Immature natural killer cell (primary cell): ENCODE results near the gene MSH5. TPM values are rescaled to one million over a fixed set of nuclear protein-coding genes. Genes with fewer than 3 reads are reported as not detected.
A peak's percentile ranks its signal among the peaks of the same experiment; 100 is the strongest.
"Not testable (repeated sequence)": the region's sequence is repeated elsewhere in the genome, so short reads cannot be mapped to it uniquely, and the experiment has no call there.

Experiments
- DNase-seq, 3 donors: peaks; one replicate each; pipeline ENCODE4 v3.0.0; 2022; ENCODE audit warnings: mixed read lengths in 1 of 3
- H3K27ac Mint-ChIP-seq, 6 donors: one replicate each; pipeline ENCODE4 v1.8.0; 2020; ENCODE audit warnings: mixed read lengths in 6 of 6, mild to moderate bottlenecking in 5 of 6, inconsistent platforms in 4 of 6, moderate library complexity in 3 of 6
- H3K27me3 Mint-ChIP-seq, 3 donors: one replicate each; pipeline ENCODE4 v1.8.0; 2020 to 2021; ENCODE audit warnings: low read depth in 3 of 3, mild to moderate bottlenecking in 3 of 3, mixed read lengths in 3 of 3, moderate library complexity in 3 of 3, inconsistent platforms in 1 of 3
- H3K36me3 Mint-ChIP-seq, 3 donors: one replicate each; pipeline ENCODE4 v1.8.0; 2020; ENCODE audit warnings: mixed read lengths in 3 of 3, inconsistent platforms in 2 of 3, mild to moderate bottlenecking in 2 of 3
- H3K4me1 Mint-ChIP-seq, 2 donors: one replicate each; pipeline ENCODE4 v1.8.0; 2020; ENCODE audit warnings: inconsistent platforms in 2 of 2, mild to moderate bottlenecking in 2 of 2, mixed read lengths in 2 of 2, moderate library complexity in 1 of 2
- H3K4me3 Mint-ChIP-seq, 5 donors: one replicate each; pipeline ENCODE4 v1.8.0; 2020; ENCODE audit warnings: mild to moderate bottlenecking in 5 of 5, mixed read lengths in 5 of 5, inconsistent platforms in 3 of 5, moderate library complexity in 3 of 5
- H3K9me3 Mint-ChIP-seq, 6 donors: one replicate each; pipeline ENCODE4 v1.8.0; 2020; ENCODE audit warnings: mild to moderate bottlenecking in 6 of 6, mixed read lengths in 6 of 6, inconsistent platforms in 4 of 6, moderate library complexity in 3 of 6
- polyA plus RNA-seq, 3 donors: library from polyadenylated mRNA; unstranded; fragments of 300-500 nt; fragmentation: Illumina TruSeq; gene quantifications; one replicate each; pipeline ENCODE4 v1.2.3, GENCODE V29; 2021

MSH5 gene
- polyA plus RNA-seq, 3 donors from 2014 or later = 2.1 to 2.5 TPM; not detected in 1

- peaks cover 0 to 22% (median 10%) of the 10 kb centered on the region in 3 donors for H3K36me3 Mint-ChIP-seq
- H3K4me1 Mint-ChIP-seq = no peaks in the 10 kb centered on the region
- H3K27ac Mint-ChIP-seq = peak overlapping the region in 1 of 6 donors; percentile 46
Measured at GRCh38 chr6:31784098-31784925, 44.5 kb downstream of the MSH5 start.

GRCh38 chr6:31785475-31785874 is 45.7 kb downstream of the MSH5 start:
- peaks cover under 1 to 25% (median 10%) of the 10 kb centered on the region in 3 donors for H3K36me3 Mint-ChIP-seq
- no peak overlapping the region for H3K27ac Mint-ChIP-seq
- H3K4me3 Mint-ChIP-seq = no peak overlapping the region
- H3K27me3 Mint-ChIP-seq = peaks cover 0 to 4% (median 2%) of the 10 kb centered on the region in 3 donors
- H3K4me1 Mint-ChIP-seq = no peaks in the 10 kb centered on the region
- no peak for DNase-seq
- no peaks in the 10 kb centered on the region for H3K9me3 Mint-ChIP-seq

More at GRCh38 chr6:31784098-31784925, 44.5 kb downstream of the MSH5 start:
- no peak overlapping the region for H3K4me3 Mint-ChIP-seq
- no peaks in the 10 kb centered on the region for H3K9me3 Mint-ChIP-seq
- DNase-seq = no peak
- peaks cover 0 to 2% (median 0%) of the 10 kb centered on the region in 3 donors for H3K27me3 Mint-ChIP-seq

GRCh38 chr6:31791324-31792089 is 51.7 kb downstream of the MSH5 start:
- peaks cover 0 to 5% (median 3%) of the 10 kb centered on the region in 3 donors for H3K27me3 Mint-ChIP-seq
- H3K4me3 Mint-ChIP-seq = peak overlapping the region in 2 of 5 donors; percentile 5 to 35
- H3K9me3 Mint-ChIP-seq = no peaks in the 10 kb centered on the region
- no peak for DNase-seq
- H3K27ac Mint-ChIP-seq = peak overlapping the region in 4 of 6 donors; percentile 25 to 88 (median 62)
- H3K4me1 Mint-ChIP-seq = peaks cover 21 to 25% of the 10 kb centered on the region in 2 donors
- H3K36me3 Mint-ChIP-seq = peaks cover 8 to 17% (median 14%) of the 10 kb centered on the region in 3 donors

- Mint-ChIP-seq H3K9me3 (no peaks in the 10 kb centered on the region), H3K4me3 (no peak overlapping the region), H3K36me3 (peaks cover 8 to 17% (median 14%) of the 10 kb centered on the region in 3 donors), H3K27me3 (peaks cover 0 to 6% (median 5%) of the 10 kb centered on the region in 3 donors), H3K4me1 (peaks cover 26 to 29% of the 10 kb centered on the region in 2 donors), H3K27ac (peak overlapping the region in 2 of 6 donors; percentile 61 to 88)
- no peak for DNase-seq
Measured at GRCh38 chr6:31792090-31792374, 52.2 kb downstream of the MSH5 start.

- Mint-ChIP-seq H3K4me1 (peaks cover 33 to 36% of the 10 kb centered on the region in 2 donors), H3K4me3 (no peak overlapping the region)
Measured at GRCh38 chr6:31792761-31793171, 53.0 kb downstream of the MSH5 start.

GRCh38 chr6:31793927-31794245 is 54.1 kb downstream of the MSH5 start:
- H3K9me3 Mint-ChIP-seq, DNase-seq, H3K27me3 Mint-ChIP-seq: not testable (repeated sequence)
- peak overlapping the region; percentile 27 to 98 (median 62) for H3K27ac Mint-ChIP-seq
- peak overlapping the region; percentile 33 to 73 (median 67) for H3K4me3 Mint-ChIP-seq
- peaks cover 38% of the 10 kb centered on the region in 2 donors for H3K4me1 Mint-ChIP-seq
- peaks cover 8 to 17% (median 13%) of the 10 kb centered on the region in 3 donors for H3K36me3 Mint-ChIP-seq

More at GRCh38 chr6:31792761-31793171, 53.0 kb downstream of the MSH5 start:
- Mint-ChIP-seq H3K27ac (no peak overlapping the region), H3K27me3 (peaks cover 0 to 6% (median 5%) of the 10 kb centered on the region in 3 donors), H3K9me3 (no peaks in the 10 kb centered on the region), H3K36me3 (peaks cover 8 to 17% (median 14%) of the 10 kb centered on the region in 3 donors)
- DNase-seq = no peak

- H3K36me3 Mint-ChIP-seq = peaks cover 8 to 13% (median 8%) of the 10 kb centered on the region in 3 donors
- H3K27ac Mint-ChIP-seq = peak overlapping the region; percentile 27 to 98 (median 62)
- peaks cover 0 to 5% (median 5%) of the 10 kb centered on the region in 3 donors for H3K27me3 Mint-ChIP-seq
- H3K4me3 Mint-ChIP-seq = peak overlapping the region; percentile 33 to 73 (median 67)
- peaks cover 38% of the 10 kb centered on the region in 2 donors for H3K4me1 Mint-ChIP-seq
- no peaks in the 10 kb centered on the region for H3K9me3 Mint-ChIP-seq
- DNase-seq = no peak
Measured at GRCh38 chr6:31794294-31794865, 54.6 kb downstream of the MSH5 start.

GRCh38 chr6:31794866-31795615 is 55.2 kb downstream of the MSH5 start:
- Mint-ChIP-seq H3K9me3 (no peaks in the 10 kb centered on the region), H3K27ac (peak overlapping the region; percentile 96 to 98 (median 98)), H3K36me3 (peaks cover 8 to 11% (median 8%) of the 10 kb centered on the region in 3 donors), H3K4me1 (peaks cover 38% of the 10 kb centered on the region in 2 donors), H3K27me3 (peaks cover 0 to 3% (median 3%) of the 10 kb centered on the region in 3 donors), H3K4me3 (peak overlapping the region; percentile 93 to 97 (median 96))
- no peak for DNase-seq

GRCh38 chr6:31795616-31796298 is 56.0 kb downstream of the MSH5 start, which contains the start of gene VARS1:
Gene VARS1 (minus strand): TSS chr6:31795752. CDS start chr6:31795217, 535 bp downstream.
- H3K27ac Mint-ChIP-seq = peak within 1 kb of the TSS; percentile 96 to 98 (median 98)
- peaks cover 0 to 3% (median 2%) of the 10 kb centered on the region in 3 donors for H3K27me3 Mint-ChIP-seq
- peak within 1 kb of the TSS; percentile 93 to 97 (median 96) for H3K4me3 Mint-ChIP-seq
- H3K9me3 Mint-ChIP-seq = no peaks in the 10 kb centered on the region
- peak; percentile 89 to 92 (median 91) for DNase-seq
- H3K4me1 Mint-ChIP-seq = peaks cover 37 to 38% of the 10 kb centered on the region in 2 donors
- H3K36me3 Mint-ChIP-seq = peaks cover 5 to 8% (median 5%) of the 10 kb centered on the region in 3 donors

GRCh38 chr6:31796993-31797385 is 57.2 kb downstream of the MSH5 start:
- Mint-ChIP-seq H3K4me1 (peaks cover 33 to 34% of the 10 kb centered on the region in 2 donors), H3K4me3 (peak overlapping the region in 4 of 5 donors; percentile 63 to 78 (median 68)), H3K27ac (peak overlapping the region; percentile 80 to 95 (median 89)), H3K9me3 (no peaks in the 10 kb centered on the region), H3K27me3 (peaks cover 0 to 3% (median 2%) of the 10 kb centered on the region in 3 donors), H3K36me3 (peaks cover 0 to 4% (median 1%) of the 10 kb centered on the region in 3 donors)
- no peak for DNase-seq

GRCh38 chr6:31797588-31797987 is 57.8 kb downstream of the MSH5 start:
- Mint-ChIP-seq H3K27me3 (peaks cover 0 to 3% (median 2%) of the 10 kb centered on the region in 3 donors), H3K4me3 (peak overlapping the region; percentile 43 to 78 (median 66)), H3K4me1 (peaks cover 33 to 34% of the 10 kb centered on the region in 2 donors), H3K9me3 (no peaks in the 10 kb centered on the region), H3K36me3 (peaks cover 0 to 4% (median 0%) of the 10 kb centered on the region in 3 donors), H3K27ac (peak overlapping the region; percentile 80 to 95 (median 89))
- peak in 1 of 3 donors; percentile 23 for DNase-seq

GRCh38 chr6:31799781-31800180 is 60.0 kb downstream of the MSH5 start:
- Mint-ChIP-seq H3K27me3 (peaks cover 0 to 3% (median 2%) of the 10 kb centered on the region in 3 donors), H3K4me3 (no peak overlapping the region), H3K27ac (no peak overlapping the region), H3K9me3 (no peaks in the 10 kb centered on the region), H3K36me3 (peaks cover 0 to 4% (median 0%) of the 10 kb centered on the region in 3 donors), H3K4me1 (peaks cover 19 to 25% of the 10 kb centered on the region in 2 donors)
- DNase-seq = no peak
